ENCODE measurements around the gene ZNF362. TPM values are rescaled to one million over a fixed set of nuclear protein-coding genes. Genes with fewer than 3 reads are reported as not detected.

Gene ZNF362
- total RNA-seq, 1 donor, result 9.5 TPM

DNA sequence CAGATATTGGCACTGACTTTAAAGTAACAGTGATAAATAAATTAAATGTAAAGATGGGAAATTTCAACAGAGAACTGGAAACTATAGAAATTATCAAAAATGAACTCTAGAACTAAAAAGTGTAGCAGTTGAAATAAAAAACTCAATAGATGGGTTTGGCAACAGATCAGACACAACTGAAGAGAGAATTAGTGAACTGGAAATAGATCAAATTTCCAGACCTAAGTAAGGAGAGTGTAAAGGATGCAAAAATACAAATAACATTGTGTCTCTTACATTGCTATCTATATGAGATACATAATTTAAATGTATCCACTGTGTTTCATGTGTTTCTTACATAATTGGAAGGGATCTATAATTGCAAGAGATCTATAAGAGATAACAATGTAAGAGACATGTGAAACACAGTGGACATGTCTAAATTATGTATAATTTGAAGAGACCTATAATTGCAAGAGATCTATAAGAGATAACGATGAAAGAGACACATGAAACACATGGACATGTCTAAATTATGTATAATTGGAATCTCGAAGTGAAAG is 32.1 kb upstream of the ZNF362 start:
- TF ChIP-seq, protein P1, sequence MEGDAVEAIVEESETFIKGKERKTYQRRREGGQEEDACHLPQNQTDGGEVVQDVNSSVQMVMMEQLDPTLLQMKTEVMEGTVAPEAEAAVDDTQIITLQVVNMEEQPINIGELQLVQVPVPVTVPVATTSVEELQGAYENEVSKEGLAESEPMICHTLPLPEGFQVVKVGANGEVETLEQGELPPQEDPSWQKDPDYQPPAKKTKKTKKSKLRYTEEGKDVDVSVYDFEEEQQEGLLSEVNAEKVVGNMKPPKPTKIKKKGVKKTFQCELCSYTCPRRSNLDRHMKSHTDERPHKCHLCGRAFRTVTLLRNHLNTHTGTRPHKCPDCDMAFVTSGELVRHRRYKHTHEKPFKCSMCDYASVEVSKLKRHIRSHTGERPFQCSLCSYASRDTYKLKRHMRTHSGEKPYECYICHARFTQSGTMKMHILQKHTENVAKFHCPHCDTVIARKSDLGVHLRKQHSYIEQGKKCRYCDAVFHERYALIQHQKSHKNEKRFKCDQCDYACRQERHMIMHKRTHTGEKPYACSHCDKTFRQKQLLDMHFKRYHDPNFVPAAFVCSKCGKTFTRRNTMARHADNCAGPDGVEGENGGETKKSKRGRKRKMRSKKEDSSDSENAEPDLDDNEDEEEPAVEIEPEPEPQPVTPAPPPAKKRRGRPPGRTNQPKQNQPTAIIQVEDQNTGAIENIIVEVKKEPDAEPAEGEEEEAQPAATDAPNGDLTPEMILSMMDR (IDR thresholded peaks at IDR 0.05; ENCODE audit: insufficient read depth, low read depth, low read length), result no peak
- DNase-seq (ENCODE audit: low read depth), result no peak
- no peak overlapping the region for H3K4me3 ChIP-seq (ENCODE audit: low read depth, low read length)

DNA sequence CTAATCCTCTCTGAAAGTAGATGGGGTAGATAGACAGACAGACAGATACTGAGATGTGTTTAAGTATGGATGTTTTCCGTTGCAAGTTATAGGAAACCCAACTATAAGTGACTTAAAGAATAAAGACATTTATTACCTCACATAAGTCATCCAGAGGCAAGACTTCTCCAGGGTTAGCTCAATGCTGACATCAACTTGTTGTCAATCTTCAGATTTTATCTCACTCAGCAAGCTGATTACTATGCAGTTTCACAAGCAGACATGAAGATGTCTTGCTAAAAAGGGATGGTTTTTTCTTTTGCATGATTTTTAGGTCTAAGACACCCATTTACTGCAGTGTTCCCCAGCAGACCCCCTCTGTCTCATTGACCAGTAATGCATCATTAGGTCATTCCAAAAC is 30.7 kb upstream of the ZNF362 start:
- DNase-seq (ENCODE audit: low read depth), result no peak
- TF ChIP-seq, protein P1 (IDR thresholded peaks at IDR 0.05; ENCODE audit: insufficient read depth, low read depth, low read length), result no peak
- H3K4me3 ChIP-seq (ENCODE audit: low read depth, low read length), result no peak overlapping the region

GRCh38 chr1:33228935-33229487 is 27.3 kb upstream of the ZNF362 start:
- peak; percentile 97 for DNase-seq (ENCODE audit: low read depth)
- TF ChIP-seq, protein P1 (IDR thresholded peaks at IDR 0.05; ENCODE audit: insufficient read depth, low read depth, low read length), result no peak
- no peak overlapping the region for H3K4me3 ChIP-seq (ENCODE audit: low read depth, low read length)

GRCh38 chr1:33231166-33231565 is 25.1 kb upstream of the ZNF362 start:
- no peak for DNase-seq (ENCODE audit: low read depth)
- TF ChIP-seq, protein P1 (IDR thresholded peaks at IDR 0.05; ENCODE audit: insufficient read depth, low read depth, low read length), result no peak
- H3K4me3 ChIP-seq (ENCODE audit: low read depth, low read length), result no peak overlapping the region

DNA sequence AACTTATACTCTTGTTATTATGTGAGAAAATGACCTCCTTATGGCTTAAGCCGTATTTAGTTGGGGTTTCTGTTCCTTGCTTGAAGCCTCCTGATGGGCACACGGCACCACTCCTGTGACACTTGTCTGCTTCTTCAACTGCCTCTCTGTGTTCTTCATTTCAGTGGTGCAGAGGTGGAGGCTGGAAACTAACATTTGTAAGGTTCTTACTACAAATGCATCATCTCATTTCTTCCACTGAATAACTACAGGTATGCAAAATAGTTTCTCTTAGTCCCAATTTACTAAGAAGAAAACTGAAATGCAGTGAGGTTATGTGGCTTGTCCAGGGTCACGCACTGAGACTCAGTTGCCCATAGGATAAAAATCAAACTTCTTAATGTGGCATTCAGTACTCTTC is 23.6 kb upstream of the ZNF362 start:
- DNase-seq (ENCODE audit: low read depth), result no peak
- TF ChIP-seq, protein P1 (IDR thresholded peaks at IDR 0.05; ENCODE audit: insufficient read depth, low read depth, low read length), result no peak
- no peak overlapping the region for H3K4me3 ChIP-seq (ENCODE audit: low read depth, low read length)

GRCh38 chr1:33234131-33234530 is 22.2 kb upstream of the ZNF362 start:
- no peak overlapping the region for H3K4me3 ChIP-seq (ENCODE audit: low read depth, low read length)
- TF ChIP-seq, protein P1 (IDR thresholded peaks at IDR 0.05; ENCODE audit: insufficient read depth, low read depth, low read length), result no peak
- no peak for DNase-seq (ENCODE audit: low read depth)

GRCh38 chr1:33234588-33234990 is 21.7 kb upstream of the ZNF362 start:
- DNase-seq (ENCODE audit: low read depth), result no peak
- TF ChIP-seq, protein P1 (IDR thresholded peaks at IDR 0.05; ENCODE audit: insufficient read depth, low read depth, low read length), result no peak
- no peak overlapping the region for H3K4me3 ChIP-seq (ENCODE audit: low read depth, low read length)

All from fibroblast of villous mesenchyme (primary cell).